GM21390 (cell line): Measurements from ENCODE around the gene UCP2.

Source experiments
- ATAC-seq: cut with Tn5 transposase; IDR thresholded peaks from one replicate; pipeline ENCODE4 v1.9.1; 2021; ENCODE audit not compliant: unreplicated experiment

The UCP2 gene

DNA sequence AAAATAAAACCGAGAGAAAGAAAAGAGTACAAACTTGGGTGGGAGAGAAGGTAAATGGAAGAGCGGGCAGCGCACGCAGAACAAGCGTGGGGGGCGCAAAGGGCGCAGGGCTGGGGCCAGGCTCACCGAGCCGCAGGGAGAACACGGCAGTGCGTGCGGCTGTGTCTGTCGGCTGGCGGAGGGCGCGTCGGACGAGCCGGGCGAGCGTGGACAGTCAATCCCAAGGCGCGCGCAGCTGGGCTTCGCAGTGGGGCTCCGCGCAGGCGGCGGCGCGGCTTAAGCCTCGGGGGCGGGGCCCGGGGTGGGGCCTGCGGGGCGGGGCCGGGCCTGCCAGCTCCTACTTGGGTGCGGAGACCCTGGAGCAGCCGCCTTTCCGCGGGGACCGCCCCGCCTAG is at the start of gene UCP2:
TSS of gene UCP2 (minus strand) at position 249 of the 395 bp plus-strand sequence. CDS start 4,465 bp downstream, outside the sequence.
- peak; percentile 47 for ATAC-seq

DNA sequence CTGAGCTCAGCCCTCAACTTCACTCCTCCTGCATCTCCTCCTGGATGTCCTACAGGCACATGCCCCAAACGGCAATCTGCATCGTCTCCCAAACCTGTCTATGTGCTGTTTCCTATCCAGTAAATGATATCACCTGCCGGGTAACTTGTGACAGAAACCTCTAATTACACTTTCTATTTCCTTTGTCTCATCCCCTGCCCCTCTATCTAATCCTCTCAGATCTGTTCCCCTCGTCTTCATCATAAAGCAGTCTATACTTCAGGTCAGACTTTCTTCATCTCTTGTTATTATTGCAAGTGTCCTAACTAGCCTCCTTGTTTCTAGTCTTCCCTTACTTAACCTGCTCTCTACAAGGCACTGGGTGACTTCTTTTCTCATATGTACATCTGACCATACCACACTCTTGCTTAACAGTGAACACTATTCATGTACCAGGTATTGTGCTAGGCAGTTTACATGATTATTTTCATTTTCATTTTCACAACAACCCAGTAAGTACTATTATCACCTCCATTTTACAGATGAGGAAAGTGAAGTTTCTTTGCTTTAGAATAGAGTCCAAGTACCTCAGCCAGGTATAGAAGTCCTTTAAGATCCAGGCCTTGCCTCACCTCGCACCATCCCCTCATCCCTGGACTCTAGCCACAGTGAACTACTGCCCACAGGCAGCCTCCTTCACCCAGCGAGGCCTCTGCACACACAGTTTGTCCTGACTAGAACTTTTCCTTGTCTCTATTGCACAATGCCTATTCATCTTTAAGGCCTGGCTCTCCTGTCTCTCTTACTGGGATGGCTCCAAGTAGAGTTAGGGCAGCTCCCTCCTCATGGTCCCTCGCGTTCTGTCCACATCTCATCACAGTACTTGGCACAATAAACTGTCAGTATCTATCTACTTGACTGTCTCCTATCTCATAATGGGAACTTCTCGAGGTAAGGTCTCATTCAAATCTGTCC is 48.4 kb upstream of the UCP2 start:
- ATAC-seq: no peak

DNA sequence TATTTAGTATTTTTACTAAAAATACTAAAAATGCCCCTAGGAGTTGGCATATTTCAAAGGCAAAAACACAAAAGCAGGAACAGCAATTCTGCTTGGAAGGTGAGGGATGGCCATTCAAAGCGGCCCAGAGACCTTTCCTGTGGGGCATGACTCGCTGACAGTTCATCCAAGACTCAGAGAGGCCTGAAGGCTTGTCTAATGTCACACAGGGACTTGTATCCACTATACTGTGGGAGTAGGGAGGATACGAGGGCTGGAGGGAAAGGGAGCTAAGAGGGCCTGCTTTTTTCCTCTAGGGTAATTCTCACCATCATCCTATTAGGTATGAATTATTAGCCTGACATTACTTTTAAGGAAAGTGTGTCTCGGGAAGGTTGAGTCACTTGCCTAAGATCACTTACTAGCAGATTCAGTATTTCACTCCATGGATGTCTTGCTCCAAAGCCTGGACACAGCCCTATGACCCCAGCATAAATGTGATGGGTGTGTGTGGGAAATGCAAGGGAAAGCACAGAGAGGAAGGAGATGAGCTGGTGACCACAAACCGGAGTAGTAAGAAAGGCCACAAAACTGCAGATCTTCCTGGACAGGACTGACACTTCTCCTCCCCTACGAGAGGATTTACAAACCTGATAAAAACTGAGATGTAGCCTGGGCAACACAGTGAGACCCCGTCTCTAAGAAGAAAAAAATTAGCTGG is 43.0 kb upstream of the UCP2 start:
- ATAC-seq: no peak

GRCh38 chr11:74024261-74025029 is 41.8 kb upstream of the UCP2 start:
- ATAC-seq: no peak

DNA sequence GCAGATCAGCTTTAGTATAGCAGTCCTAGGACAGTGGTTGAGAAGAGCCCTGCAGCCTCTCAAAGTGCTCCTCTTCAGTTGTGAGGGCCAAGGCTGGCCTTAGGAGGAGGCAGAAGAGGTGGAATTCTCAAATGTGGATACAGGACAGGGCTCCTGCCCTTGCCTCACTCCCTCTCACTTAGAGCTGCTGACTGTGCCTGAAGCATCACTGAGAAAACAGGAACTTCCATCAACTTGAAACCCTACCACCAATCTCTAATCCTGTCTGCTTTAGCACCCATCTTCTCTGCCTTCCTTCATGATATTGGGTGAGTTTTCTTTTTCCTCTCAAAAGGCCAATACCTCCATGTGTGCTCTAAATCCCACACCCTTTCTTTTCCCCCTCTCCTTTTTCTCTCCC is 40.6 kb upstream of the UCP2 start:
- ATAC-seq: no peak

DNA sequence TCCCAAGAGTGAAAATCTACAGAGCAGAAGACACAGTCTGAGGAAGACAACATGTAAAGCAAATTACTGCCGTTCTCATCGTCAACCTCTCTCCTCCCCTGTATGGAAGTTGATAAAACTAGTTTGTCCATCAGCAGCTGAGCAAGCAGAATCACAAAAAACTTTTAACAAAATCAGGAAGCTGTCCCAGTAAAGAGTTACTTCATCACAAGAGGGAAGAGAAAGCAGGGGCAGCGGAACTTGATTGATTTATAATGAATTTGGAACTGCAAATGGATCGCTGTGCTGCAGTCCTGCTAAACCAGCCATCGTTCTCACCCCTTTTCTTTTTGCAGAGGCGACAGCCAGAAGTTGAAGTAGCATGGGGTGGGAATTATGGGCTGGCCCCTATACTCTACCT is 39.9 kb upstream of the UCP2 start:
- ATAC-seq: no peak

- ATAC-seq: no peak
These were observed 39.4 kb upstream of the UCP2 start for GRCh38 chr11:74021998-74022397.

- peak; percentile 68 for ATAC-seq
These were observed 37.9 kb upstream of the UCP2 start for GRCh38 chr11:74020539-74020938.

DNA sequence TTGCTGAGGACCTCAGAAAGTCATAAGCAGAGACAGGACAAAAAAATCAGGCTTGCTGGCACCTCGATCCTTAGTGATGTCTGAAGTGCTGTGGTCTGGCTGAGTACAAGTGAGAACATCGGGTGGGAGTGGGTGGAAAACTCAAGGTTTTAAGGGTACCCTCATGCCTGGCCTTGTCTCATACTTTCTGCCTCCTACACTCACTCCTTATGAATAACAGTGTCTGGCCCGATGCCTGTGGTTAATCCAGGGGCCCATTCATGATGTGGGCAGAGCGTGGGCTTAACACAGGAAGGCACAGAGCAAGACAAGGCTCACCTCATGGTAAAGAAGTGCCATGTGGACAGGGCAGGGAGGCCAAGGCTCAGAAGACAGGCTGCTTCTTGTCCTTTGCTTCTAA is 37.2 kb upstream of the UCP2 start:
- no peak for ATAC-seq

DNA sequence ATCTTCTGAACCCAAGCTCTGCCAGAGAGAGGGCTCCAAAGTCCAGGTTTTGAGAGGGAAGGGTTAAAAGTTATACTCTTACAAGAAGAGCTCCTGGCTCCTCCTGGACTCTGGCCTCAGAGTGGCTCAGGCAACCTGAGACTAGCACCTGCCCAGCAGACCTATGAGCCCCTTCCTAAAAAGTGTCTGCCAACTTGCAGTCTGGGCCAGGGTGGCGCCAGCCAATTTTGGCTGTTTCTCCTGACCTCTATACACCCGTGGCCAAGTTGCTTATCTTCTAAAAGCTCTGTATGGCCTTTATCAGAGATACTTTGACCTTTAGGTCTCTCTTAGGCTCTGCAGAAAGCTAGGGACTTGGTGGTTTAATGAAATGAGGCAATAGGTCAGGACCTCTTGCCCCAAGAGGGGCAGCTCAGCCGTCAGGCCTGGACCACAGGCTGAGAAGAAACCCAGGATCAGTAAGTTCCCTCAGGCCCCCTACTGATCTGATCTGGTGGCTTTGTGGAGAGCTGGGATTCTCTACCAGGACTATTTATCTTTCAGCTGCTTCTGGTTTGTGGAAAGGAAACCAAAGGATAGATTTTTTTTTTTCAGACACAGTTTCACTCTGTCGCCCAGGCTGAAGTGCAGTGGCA is 36.6 kb upstream of the UCP2 start:
- ATAC-seq: no peak

- ATAC-seq: no peak
These were observed 35.8 kb upstream of the UCP2 start for GRCh38 chr11:74018331-74019005.

DNA sequence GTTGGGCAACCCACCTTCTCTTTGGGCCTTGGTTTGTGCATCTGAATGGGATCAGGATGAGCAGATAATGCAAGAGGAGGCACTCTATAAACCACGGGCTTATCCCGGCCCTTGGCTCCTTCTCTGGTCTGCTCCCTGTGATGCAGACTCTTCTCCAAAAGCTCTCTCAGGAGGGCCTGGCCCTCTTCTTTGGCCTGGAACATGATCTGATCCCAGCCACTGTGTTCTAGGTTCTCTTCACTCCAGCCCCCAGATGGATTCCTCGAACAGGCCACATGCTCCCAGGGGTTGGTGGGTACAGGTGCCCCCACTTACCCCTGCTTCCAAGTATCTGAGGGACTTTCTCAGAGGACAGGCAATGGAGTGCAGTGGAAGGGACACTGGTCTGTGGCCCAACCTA is 35.0 kb upstream of the UCP2 start:
- no peak for ATAC-seq

DNA sequence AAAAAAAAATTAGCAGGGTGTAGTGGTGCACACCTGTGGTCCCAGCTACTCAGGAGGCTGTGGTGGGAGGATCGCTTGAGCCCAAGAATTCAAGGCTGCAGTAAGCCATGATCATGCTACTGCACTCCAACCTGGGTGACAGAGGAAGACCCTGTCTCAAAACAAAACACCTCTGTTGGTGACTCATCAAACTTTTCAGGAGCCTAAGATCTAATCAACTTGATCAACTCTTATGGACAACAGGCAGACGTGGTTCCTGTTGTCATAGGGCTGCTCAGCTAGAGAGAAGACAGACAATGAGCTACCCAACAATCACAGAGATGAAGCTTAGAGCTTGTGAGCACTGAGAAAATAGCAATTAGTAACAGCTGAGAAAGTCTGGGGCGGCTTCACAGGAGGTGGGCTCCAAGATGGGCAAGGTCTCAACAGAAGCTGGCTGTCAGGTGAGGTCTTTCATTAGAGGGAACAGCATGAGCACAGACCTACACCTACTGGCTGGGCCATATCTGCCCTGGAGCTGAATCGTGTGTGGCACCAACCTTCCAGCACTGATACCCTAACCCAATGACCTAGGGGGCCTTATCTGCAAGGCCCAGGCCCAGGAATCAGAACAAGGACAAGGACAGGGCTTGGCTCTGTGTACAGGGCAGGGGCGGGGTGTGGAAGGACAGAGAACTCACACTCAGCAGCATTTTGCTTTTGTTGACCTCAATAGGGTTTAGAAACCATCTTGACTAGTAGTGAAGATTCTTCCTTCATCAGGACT is 33.5 kb upstream of the UCP2 start:
- ATAC-seq: no peak

DNA sequence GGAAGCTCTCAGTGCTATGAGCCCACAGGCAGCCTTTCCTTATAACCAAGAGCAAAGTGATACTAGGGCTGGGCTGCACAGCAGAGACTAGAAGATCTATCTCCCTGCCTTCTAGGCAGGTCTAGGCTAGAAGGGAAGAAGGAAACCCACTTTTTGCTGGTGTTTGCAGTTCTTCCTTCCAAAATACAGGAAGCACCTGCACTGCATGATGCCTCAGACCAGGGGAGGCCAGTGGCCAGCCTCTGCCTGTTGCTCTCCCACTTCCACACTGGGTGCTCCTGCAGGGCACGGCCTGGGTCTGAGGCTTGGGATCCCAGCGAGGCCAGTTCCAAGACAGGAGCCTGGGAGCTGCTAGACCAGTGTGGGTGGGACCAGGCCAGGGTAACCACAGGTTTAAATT is 32.2 kb upstream of the UCP2 start:
- ATAC-seq: no peak

DNA sequence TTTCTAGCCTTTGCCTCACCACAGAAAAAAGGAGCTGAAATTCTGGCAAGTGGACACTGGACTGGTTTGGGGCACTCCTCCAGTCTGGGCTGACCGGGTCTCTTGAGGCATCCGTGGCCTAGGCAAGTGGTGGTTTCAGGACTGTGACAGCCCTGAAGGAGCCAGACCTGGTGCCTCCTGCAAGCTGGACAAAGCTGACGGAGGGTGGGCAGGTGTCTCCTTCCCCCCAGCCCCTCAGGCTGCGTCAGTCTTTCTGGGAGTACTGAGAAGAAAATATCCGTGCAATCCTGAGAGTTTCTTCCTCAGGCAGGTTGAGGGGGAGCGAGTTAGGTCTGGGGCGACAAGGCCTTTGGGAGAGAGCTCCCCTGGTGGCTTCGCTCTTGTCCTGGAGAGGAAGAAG is 30.5 kb upstream of the UCP2 start:
- no peak for ATAC-seq

- ATAC-seq: no peak
These were observed 29.6 kb upstream of the UCP2 start for GRCh38 chr11:74012074-74012809.

DNA sequence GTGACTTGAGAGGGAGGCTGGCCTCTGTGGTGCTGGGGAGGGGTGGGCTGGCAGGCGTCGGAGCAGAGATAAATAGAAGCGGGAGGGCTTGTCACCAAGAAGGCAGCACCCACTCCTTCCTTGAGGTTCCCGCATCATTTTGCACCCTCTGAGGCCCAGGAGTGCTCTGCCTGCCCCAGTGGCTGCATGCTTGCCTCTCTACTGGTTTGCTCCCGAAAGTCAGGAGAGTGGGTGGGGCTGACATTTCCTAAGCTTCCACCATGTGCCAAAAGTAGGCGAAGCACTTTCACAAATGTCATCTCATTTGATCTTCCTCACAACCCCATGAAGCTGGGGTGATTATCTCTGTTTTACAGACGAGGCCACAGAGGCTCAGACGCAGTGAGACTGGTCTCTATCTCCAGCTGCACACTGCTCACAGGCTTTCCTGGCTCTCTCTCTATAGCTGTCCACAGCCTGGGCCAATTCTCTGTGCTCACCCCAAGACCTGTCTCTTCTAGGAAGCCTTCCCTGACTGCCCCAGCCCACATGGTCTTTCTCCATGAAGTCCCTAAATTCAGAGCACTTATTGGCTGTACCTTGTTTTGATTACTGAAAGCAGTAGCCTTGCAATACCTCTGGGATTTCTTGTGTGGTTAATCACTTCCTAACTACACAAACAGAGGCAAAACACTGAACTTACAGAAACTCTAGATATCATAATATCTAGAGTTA is 28.9 kb upstream of the UCP2 start:
- peak; percentile 76 for ATAC-seq
